Cerebellar cortex (tissue), 1 donor: Measurements from ENCODE around the gene PSD4.

Experiments
- DNase-seq: peaks from one replicate; pipeline ENCODE4 v3.0.0-alpha.2; 2015; ENCODE audit warnings: low spot score

PSD4 gene

GRCh38 chr2:113238871-113239839 is 65.4 kb downstream of the PSD4 start:
- DNase-seq, result no peak

GRCh38 chr2:113240150-113240914 is 66.6 kb downstream of the PSD4 start:
- peak; percentile 61 for DNase-seq

- DNase-seq, result peak; percentile 3
These were observed 67.4 kb downstream of the PSD4 start for GRCh38 chr2:113240915-113241911.

- no peak for DNase-seq
These were observed 68.6 kb downstream of the PSD4 start for GRCh38 chr2:113242327-113242726.

GRCh38 chr2:113245276-113245711 is 71.5 kb downstream of the PSD4 start:
- DNase-seq, result no peak

GRCh38 chr2:113246606-113247005 is 72.8 kb downstream of the PSD4 start:
- DNase-seq, result no peak

GRCh38 chr2:113248997-113249770 is 75.4 kb downstream of the PSD4 start:
- peak; percentile 42 for DNase-seq

GRCh38 chr2:113251118-113251517 is 77.3 kb downstream of the PSD4 start:
- no peak for DNase-seq

- DNase-seq, result no peak
These were observed 78.3 kb downstream of the PSD4 start for GRCh38 chr2:113252047-113252590.

GRCh38 chr2:113253453-113253852 is 79.7 kb downstream of the PSD4 start:
- no peak for DNase-seq

- no peak for DNase-seq
These were observed 81.6 kb downstream of the PSD4 start for GRCh38 chr2:113255140-113256070.

- DNase-seq, result no peak
These were observed 83.9 kb downstream of the PSD4 start for GRCh38 chr2:113257516-113258264.

GRCh38 chr2:113258471-113259147 is 84.8 kb downstream of the PSD4 start:
- no peak for DNase-seq
